Adipose tissue (tissue), 3 donors: ENCODE results near the gene OR6N2. TPM values are rescaled to one million over a fixed set of nuclear protein-coding genes. Genes with fewer than 3 reads are reported as not detected.

Source experiments
- H3K27ac ChIP-seq: one replicate; pipeline ENCODE4 v1.5.1; 2013; ENCODE audit warnings: low read depth, low read length
- WGBS, 3 donors: extraction: QIAGEN DNeasy Blood & Tissue Kit; methylation state at CpG; one replicate each; pipeline ENCODE4 v1.1.7; 2013; 5-methylcytosine and 5-hydroxymethylcytosine counted together
- polyA plus RNA-seq, 3 donors: library from polyadenylated mRNA; stranded (reverse); fragments of 200-250 nt; gene quantifications; one replicate each; pipeline ENCODE4 v1.2.3, GENCODE V29; 2013
- donor health status: healthy with polysubstance abuse.
- donor health status: Bipolar disorder and iron deficiency.
- donor health status: healthy.

Gene OR6N2
- polyA plus RNA-seq = not detected

- H3K27ac ChIP-seq = no peak within 1 kb of the TSS
These were observed at the start of gene OR6N2 for GRCh38 chr1:158781104-158781503. Gene OR6N2, minus strand, starts transcription at chr1:158781204. Its CDS starts 3,569 bp downstream, at chr1:158777635.

GRCh38 chr1:158830074-158830677, 49.2 kb upstream of the OR6N2 start:
- no peak overlapping the region for H3K27ac ChIP-seq
- WGBS, 3 donors = 44 to 80% (median 75%) methylated on average over 2 of the region's 2 CpGs

GRCh38 chr1:158821723-158822122, 40.7 kb upstream of the OR6N2 start:
- 78 to 81% (median 81%) methylated on average over 1 of the region's 1 CpG for WGBS, 3 donors
- no peak overlapping the region for H3K27ac ChIP-seq

GRCh38 chr1:158819461-158820443, 38.7 kb upstream of the OR6N2 start:
- H3K27ac ChIP-seq = no peak overlapping the region
- WGBS, 3 donors = 54 to 68% (median 59%) methylated on average over 7 of the region's 7 CpGs

- 54 to 89% (median 73%) methylated on average over 1 of the region's 1 CpG for WGBS, 3 donors
- H3K27ac ChIP-seq = no peak overlapping the region
These were observed 38.0 kb upstream of the OR6N2 start for GRCh38 chr1:158818975-158819431.

GRCh38 chr1:158818560-158818959, 37.6 kb upstream of the OR6N2 start:
- WGBS, 3 donors = 55 to 74% (median 59%) methylated on average over 1 of the region's 1 CpG
- H3K27ac ChIP-seq = no peak overlapping the region

GRCh38 chr1:158814970-158815369, 34.0 kb upstream of the OR6N2 start:
- WGBS, 3 donors = 0 to 82% (median 76%) methylated on average over 1 of the region's 1 CpG
- H3K27ac ChIP-seq = no peak overlapping the region

GRCh38 chr1:158813164-158813563, 32.2 kb upstream of the OR6N2 start:
- 30 to 58% (median 37%) methylated on average over 3 of the region's 3 CpGs for WGBS, 3 donors
- no peak overlapping the region for H3K27ac ChIP-seq

- 39 to 55% (median 48%) methylated on average over 2 of the region's 2 CpGs for WGBS, 3 donors
- H3K27ac ChIP-seq = no peak overlapping the region
These were observed 31.3 kb upstream of the OR6N2 start for GRCh38 chr1:158812336-158812735.

GRCh38 chr1:158810311-158810710, 29.3 kb upstream of the OR6N2 start:
- WGBS, 3 donors = 41 to 57% (median 56%) methylated on average over 4 of the region's 4 CpGs
- no peak overlapping the region for H3K27ac ChIP-seq

GRCh38 chr1:158809862-158810261, 28.9 kb upstream of the OR6N2 start:
- 61 to 79% (median 64%) methylated on average over 5 of the region's 5 CpGs for WGBS, 3 donors
- H3K27ac ChIP-seq = no peak overlapping the region

- no peak overlapping the region for H3K27ac ChIP-seq
- 52 to 83% (median 59%) methylated on average over 3 of the region's 3 CpGs for WGBS, 3 donors
These were observed 28.3 kb upstream of the OR6N2 start for GRCh38 chr1:158809256-158809655.

GRCh38 chr1:158806916-158807536, 26.0 kb upstream of the OR6N2 start:
- H3K27ac ChIP-seq = no peak overlapping the region
- WGBS, 3 donors = 60 to 65% (median 61%) methylated on average over 6 of the region's 6 CpGs

GRCh38 chr1:158803678-158804077, 22.7 kb upstream of the OR6N2 start:
- no peak overlapping the region for H3K27ac ChIP-seq
- WGBS, 3 donors = 55 to 96% (median 88%) methylated on average over 1 of the region's 1 CpG

GRCh38 chr1:158801396-158801795, 20.4 kb upstream of the OR6N2 start:
- 75 to 96% (median 88%) methylated on average over 1 of the region's 1 CpG for WGBS, 3 donors
- no peak overlapping the region for H3K27ac ChIP-seq

GRCh38 chr1:158800526-158800925, 19.5 kb upstream of the OR6N2 start:
- no peak overlapping the region for H3K27ac ChIP-seq
- WGBS, 3 donors = 61 to 82% (median 70%) methylated on average over 2 of the region's 2 CpGs

- no peak overlapping the region for H3K27ac ChIP-seq
These were observed 18.7 kb upstream of the OR6N2 start for GRCh38 chr1:158799689-158800088.

GRCh38 chr1:158798531-158798930, 17.5 kb upstream of the OR6N2 start:
- WGBS, 3 donors = 59 to 72% (median 66%) methylated on average over 3 of the region's 3 CpGs
- H3K27ac ChIP-seq = no peak overlapping the region

More at GRCh38 chr1:158799689-158800088, 18.7 kb upstream of the OR6N2 start:
- 74 to 85% (median 83%) methylated on average over 4 of the region's 4 CpGs for WGBS, 3 donors

- 45 to 80% (median 74%) methylated on average over 6 of the region's 6 CpGs for WGBS, 3 donors
- no peak overlapping the region for H3K27ac ChIP-seq
These were observed 13.2 kb upstream of the OR6N2 start for GRCh38 chr1:158794247-158794646.
